NCI-H146 treated with DMSO at 0.1 percent for 48 hours (cell line): ENCODE measurements around the gene SLF2.

ENCODE experiments used
- DNase-seq: peaks from one replicate; lab custom pipeline; 2025; ENCODE audit not compliant: unreplicated experiment; lab: John Stamatoyannopoulos, UW

Gene SLF2

GRCh38 chr10:100896876-100897461, 15.8 kb upstream of the SLF2 start:
- peak; percentile 25 for DNase-seq

GRCh38 chr10:100897976-100898375, 14.8 kb upstream of the SLF2 start:
- DNase-seq: no peak

GRCh38 chr10:100899171-100899570, 13.6 kb upstream of the SLF2 start:
- DNase-seq: no peak

- DNase-seq: no peak
Observed at GRCh38 chr10:100901051-100901450, 11.7 kb upstream of the SLF2 start.

- DNase-seq: no peak
Observed at GRCh38 chr10:100902622-100903021, 10.1 kb upstream of the SLF2 start.

GRCh38 chr10:100904917-100905316, 7.8 kb upstream of the SLF2 start:
- no peak for DNase-seq

- DNase-seq: no peak
Observed at GRCh38 chr10:100907175-100907574, 5.6 kb upstream of the SLF2 start.

- DNase-seq: no peak
Observed at GRCh38 chr10:100907773-100908363, 4.9 kb upstream of the SLF2 start.

GRCh38 chr10:100908378-100908777, 4.4 kb upstream of the SLF2 start:
- DNase-seq: no peak

- DNase-seq: no peak
Observed at GRCh38 chr10:100909501-100910263, 3.1 kb upstream of the SLF2 start.

GRCh38 chr10:100911472-100911871, 1.3 kb upstream of the SLF2 start:
- DNase-seq: no peak

GRCh38 chr10:100912013-100912604, 654 bp upstream of the SLF2 start:
- peak; percentile 24 for DNase-seq

GRCh38 chr10:100913470-100913865, 705 bp downstream of the SLF2 start:
- no peak for DNase-seq

GRCh38 chr10:100917071-100917470, 4.3 kb downstream of the SLF2 start:
- no peak for DNase-seq

GRCh38 chr10:100923580-100923979, 10.8 kb downstream of the SLF2 start:
- DNase-seq: no peak

GRCh38 chr10:100927266-100927665, 14.5 kb downstream of the SLF2 start:
- no peak for DNase-seq

- DNase-seq: no peak
Observed at GRCh38 chr10:100928039-100928438, 15.3 kb downstream of the SLF2 start.

GRCh38 chr10:100930368-100930767, 17.6 kb downstream of the SLF2 start:
- no peak for DNase-seq

- no peak for DNase-seq
Observed at GRCh38 chr10:100934084-100934659, 21.4 kb downstream of the SLF2 start.

- no peak for DNase-seq
Observed at GRCh38 chr10:100939763-100940344, 27.1 kb downstream of the SLF2 start.

- DNase-seq: no peak
Observed at GRCh38 chr10:100942229-100942628, 29.5 kb downstream of the SLF2 start.
